Ishikawa (cell line): Measurements from ENCODE around the gene ESR2.

Experiments
- EGR1 ChIP-seq: IDR thresholded peaks from 2 replicates; pipeline ENCODE4 v1.6.1; 2012
- TAF1 ChIP-seq: IDR thresholded peaks from 2 replicates; pipeline ENCODE4 v1.6.1; 2012; ENCODE audit warnings: low read depth, mild to moderate bottlenecking

DNA sequence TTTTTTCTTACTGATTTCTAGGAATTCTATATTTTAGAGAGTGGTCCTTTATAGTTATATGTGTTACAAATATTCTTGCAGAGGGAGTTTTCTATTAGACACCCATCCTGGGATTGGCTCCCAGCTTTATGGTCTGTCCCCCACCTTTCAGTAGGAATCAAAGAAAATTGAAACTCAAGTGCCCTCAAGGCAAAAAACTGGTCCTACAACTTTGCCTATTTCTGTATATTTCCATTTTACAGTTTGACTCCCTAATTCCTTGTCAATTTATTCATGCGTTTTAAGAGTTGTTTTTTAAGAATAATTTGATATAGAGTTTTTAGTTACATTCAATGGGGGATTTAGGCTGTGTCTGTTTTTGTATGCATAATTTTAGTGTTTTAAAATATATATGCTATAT is 232.5 kb downstream of the ESR2 start:
- no peak for TF ChIP-seq EGR1
- TF ChIP-seq TAF1 = no peak
